HepG2 (cell line): ENCODE data around the gene NSMF. TPM values are rescaled to one million over a fixed set of nuclear protein-coding genes. Genes with fewer than 3 reads are reported as not detected.

Source experiments
- CERS6 ChIP-seq: sonication (generic); formaldehyde crosslinking; IDR thresholded peaks from 2 replicates; pipeline ENCODE4 v1.5.0; 2020; ENCODE audit warnings: missing genetic modification reagents
- HMG20B ChIP-seq: conservative IDR thresholded peaks from 2 replicates; pipeline ENCODE4 v1.6.1; 2016; ENCODE audit warnings: missing genetic modification reagents, missing compliant biosample characterization
- HMGXB4 ChIP-seq, 2 experiments: sonication (generic) in 1 of 2; formaldehyde crosslinking in 1 of 2; IDR thresholded peaks; 2 replicates each; pipeline versions ENCODE4 v1.4.0 to v1.6.1; 2018 to 2020; ENCODE audit warnings: missing genetic modification reagents in 2 of 2, borderline replicate concordance in 1 of 2, low read depth in 1 of 2, mild to moderate bottlenecking in 1 of 2, missing biosample characterization in 1 of 2
- MED8 ChIP-seq: sonication (generic); formaldehyde crosslinking; IDR thresholded peaks from 2 replicates; pipeline ENCODE4 v1.8.1; 2023; ENCODE audit warnings: mild to moderate bottlenecking, missing genetic modification reagents; ENCODE audit not compliant: insufficient replicate concordance
- MTF2 ChIP-seq: sonication (generic); formaldehyde crosslinking; IDR thresholded peaks from 2 replicates; pipeline ENCODE4 v1.5.0; 2020; ENCODE audit warnings: missing genetic modification reagents, borderline replicate concordance
- MXD1 ChIP-seq: sonication (generic); formaldehyde crosslinking; IDR thresholded peaks from 2 replicates; pipeline ENCODE4 v1.4.0; 2020; ENCODE audit warnings: mild to moderate bottlenecking, missing genetic modification reagents
- NFE2L2 ChIP-seq: fragments of 150-350 bp; IDR thresholded peaks from 2 replicates; pipeline ENCODE4 v1.6.1; 2014; ENCODE audit warnings: low read length
- NONO ChIP-seq, 2 experiments: fragments of 450-650 bp in 1 of 2; sonication (generic) in 1 of 2; formaldehyde crosslinking in 1 of 2; IDR thresholded peaks in 1 of 2; conservative IDR thresholded peaks in 1 of 2; 2 replicates each; pipeline versions ENCODE4 v1.6.1 to v1.8.0; 2017 to 2022; ENCODE audit warnings: mild to moderate bottlenecking in 1 of 2, missing genetic modification reagents in 1 of 2, moderate library complexity in 1 of 2
- PCBP1 ChIP-seq: fragments of 200-400 bp; formaldehyde crosslinking; IDR thresholded peaks from 2 replicates; pipeline ENCODE4 v1.6.1; 2017; ENCODE audit warnings: mild to moderate bottlenecking, low read depth, low read length, borderline replicate concordance
- USF2 ChIP-seq, 2 experiments: sonication (generic) in 1 of 2; formaldehyde crosslinking in 1 of 2; IDR thresholded peaks; 2 replicates each; pipeline versions ENCODE4 v1.5.1 to v1.6.1; 2011 to 2020; ENCODE audit warnings: borderline replicate concordance in 1 of 2, low read depth in 1 of 2, low read length in 1 of 2, mild to moderate bottlenecking in 1 of 2, missing genetic modification reagents in 1 of 2, moderate library complexity in 1 of 2
- ZBTB39 ChIP-seq: sonication (generic); formaldehyde crosslinking; IDR thresholded peaks from 2 replicates; pipeline ENCODE4 v1.5.0; 2020; ENCODE audit warnings: missing genetic modification reagents
- ZNF44 ChIP-seq: sonication (generic); formaldehyde crosslinking; IDR thresholded peaks from 2 replicates; pipeline ENCODE4 v1.5.1; 2020; ENCODE audit warnings: mild to moderate bottlenecking, missing genetic modification reagents
- ZNF614 ChIP-seq: IDR thresholded peaks from 2 replicates; pipeline ENCODE4 v1.6.1; 2018; ENCODE audit warnings: missing biosample characterization, missing genetic modification reagents, inconsistent platforms, borderline replicate concordance
- polyA plus RNA-seq, 8 experiments: library from polyadenylated mRNA; depleted of rRNA in 3 of 8; stranded (reverse) in 7 of 8; unstranded in 1 of 8; fragments of >200 nt; fragmentation: Illumina TruSeq in 4 of 8; extraction: Trizol in 4 of 8; gene quantifications; 2 replicates each; pipeline versions ENCODE4 v1.2.1 to v1.2.3, GENCODE V29; 2011 to 2016; ENCODE audit warnings: low read depth in 4 of 8, missing spikeins in 1 of 8, mixed read lengths in 1 of 8; ENCODE audit not compliant: insufficient read depth in 1 of 8
- total RNA-seq, 5 experiments: library from RNA; depleted of rRNA; stranded (reverse); fragments of >200 nt; fragmentation: Illumina TruSeq; extraction: Trizol; gene quantifications; 2 replicates each; pipeline ENCODE4 v1.2.3, GENCODE V29; 2016; ENCODE audit warnings: low read depth in 1 of 5

NSMF gene
- total and polyA plus RNA-seq, 2 of the 13 experiments (the other 11 are each of a cell fraction or from before 2014, with no cell fraction given) = 44.3 to 183 TPM

GRCh38 chr9:137478962-137479861 is 20.1 kb upstream of the NSMF start (continued):
- no peak for TF ChIP-seq NFE2L2
- no peak for TF ChIP-seq USF2 (IDR thresholded peaks at IDR 0.05; ENCODE audit: low read depth, low read length)
- no peak for TF ChIP-seq USF2 (CRISPR knock-in tag; IDR thresholded peaks at IDR 0.05; ENCODE audit: borderline replicate concordance)
- TF ChIP-seq ZNF614 (CRISPR knock-in tag) = no peak
- peak; percentile 55; the same call in 1 of the 2 replicates for TF ChIP-seq MXD1 (CRISPR knock-in tag)
- no peak for TF ChIP-seq PCBP1
- no peak for TF ChIP-seq NONO (IDR thresholded peaks at IDR 0.05)
- TF ChIP-seq NONO (CRISPR knock-in tag; conservative IDR thresholded peaks at IDR 0.05) = no peak
- TF ChIP-seq HMGXB4 (CRISPR knock-in tag; IDR thresholded peaks at IDR 0.05; ENCODE audit: borderline replicate concordance in 1 of 2, low read depth in 1 of 2) = no peak
- TF ChIP-seq ZNF44 (CRISPR knock-in tag) = no peak
- TF ChIP-seq CERS6 (CRISPR knock-in tag) = no peak
- TF ChIP-seq HMG20B (CRISPR knock-in tag) = no peak
- no peak for TF ChIP-seq MTF2 (CRISPR knock-in tag)
- TF ChIP-seq MED8 (CRISPR knock-in tag) = no peak
- no peak for TF ChIP-seq ZBTB39 (CRISPR knock-in tag)
